K562 (cell line): ENCODE data around the gene APEX1. TPM values are rescaled to one million over a fixed set of nuclear protein-coding genes. Genes with fewer than 3 reads are reported as not detected.

Experiments used
- ATAC-seq: fragments of 200-7000 bp; cut with Tn5 transposase; 3 replicates; pipeline ENCODE4 v1.9.1; 2020; ENCODE audit warnings: moderate library complexity
- BruUV-seq: library from RNA; stranded (reverse); fragments of 400-500 nt; replicated peaks from 2 replicates; lab custom pipeline; 2021; lab: Mats Ljungman, UMichigan
- CTCF ChIA-PET: fragments of 300-600 bp; formaldehyde crosslinking; extraction: SDS; loops from one replicate; lab custom pipeline; 2021; ENCODE audit warnings: low intra/inter-chr PET ratio; lab: Yijun Ruan, JAX
- POLR2A ChIA-PET: fragments of 300-600, 350-650 bp; sonication (Branson Sonifier 250); formaldehyde crosslinking; extraction: SDS; loops from one replicate; lab custom pipeline; 2021; ENCODE audit warnings: antibody characterized with exemption, inconsistent platforms; lab: Yijun Ruan, JAX
- DNase-seq, 4 experiments: peaks; one replicate each; pipeline versions ENCODE4 v3.0.0 to v3.0.0-alpha.2; 2011 to 2018; ENCODE audit warnings: low spot score in 3 of 4, mixed read lengths in 3 of 4; ENCODE audit errors: extremely low read depth in 1 of 4
- FAIRE-seq: peaks from 2 replicates; lab custom pipeline; 2011; peaks lifted over from hg19 to GRCh38; lab: Jason Lieb, UNC
- H2AFZ ChIP-seq: 2 replicates; pipeline ENCODE4 v1.6.0; 2011; ENCODE audit warnings: low read depth, low read length, control low read depth, inconsistent platforms
- H3K27ac ChIP-seq: fragments of 200-600 bp; 3 replicates; pipeline ENCODE4 v1.8.0; 2011; ENCODE audit warnings: low read depth, mild to moderate bottlenecking, control low read depth, inconsistent platforms, low read length, moderate library complexity, mixed read lengths; ENCODE audit errors: extremely low read depth
- H3K27me3 ChIP-seq, 2 experiments: fragments of 300-600 bp in 1 of 2; 2 replicates in 1 of 2; 3 replicates in 1 of 2; pipeline versions ENCODE4 v1.6.0 to v1.8.0; 2011; ENCODE audit warnings: inconsistent platforms in 2 of 2, low read length in 2 of 2, mild to moderate bottlenecking in 1 of 2, mixed read lengths in 1 of 2, moderate library complexity in 1 of 2; ENCODE audit not compliant: control insufficient read depth in 2 of 2, insufficient read depth in 2 of 2
- H3K36me3 ChIP-seq: fragments of 300-600 bp; 3 replicates; pipeline ENCODE4 v1.8.0; 2011; ENCODE audit warnings: mild to moderate bottlenecking, low read length, inconsistent platforms; ENCODE audit not compliant: control insufficient read depth, insufficient read depth
- H3K4me1 ChIP-seq, 2 experiments: fragments of 200-600 bp in 1 of 2; replicated peaks in 1 of 2; 2 replicates in 1 of 2; 3 replicates in 1 of 2; pipeline versions ENCODE4 v1.5.1 to v1.8.0; 2011; ENCODE audit warnings: inconsistent platforms in 2 of 2, low read length in 2 of 2, mild to moderate bottlenecking in 1 of 2, mixed read lengths in 1 of 2, moderate library complexity in 1 of 2; ENCODE audit not compliant: control insufficient read depth in 2 of 2, insufficient read depth in 2 of 2
- H3K4me2 ChIP-seq: 2 replicates; pipeline ENCODE4 v1.6.1; 2011; ENCODE audit warnings: low read length, control low read depth, inconsistent platforms, mixed read lengths; ENCODE audit not compliant: insufficient read depth
- H3K4me3 ChIP-seq: fragments of 200-600 bp; sonication (generic), shearing (Covaris generic); 2 replicates; pipeline ENCODE4 v1.5.1; 2016; ENCODE audit warnings: control low read depth, inconsistent platforms
- H3K79me2 ChIP-seq: fragments of 200-600 bp; 3 replicates; pipeline ENCODE4 v1.8.0; 2011; ENCODE audit warnings: low read length, inconsistent platforms; ENCODE audit not compliant: control insufficient read depth, insufficient read depth
- H3K9ac ChIP-seq, 2 experiments: 2 replicates each; pipeline versions ENCODE4 v1.6.0 to v1.6.1; 2011; ENCODE audit warnings: low read depth in 2 of 2, low read length in 2 of 2, control low read depth in 1 of 2, inconsistent platforms in 1 of 2, mild to moderate bottlenecking in 1 of 2, mixed read lengths in 1 of 2; ENCODE audit not compliant: insufficient read depth in 1 of 2
- H3K9me1 ChIP-seq: one replicate; pipeline ENCODE4 v1.6.0; 2011; ENCODE audit warnings: inconsistent platforms, mild to moderate bottlenecking, low read length, moderate library complexity; ENCODE audit not compliant: control insufficient read depth, insufficient read depth
- H3K9me3 ChIP-seq: replicated peaks from 2 replicates; pipeline ENCODE4 v1.5.1; 2011; ENCODE audit warnings: low read depth, low read length, inconsistent platforms; ENCODE audit not compliant: control insufficient read depth, insufficient read depth
- H4K20me1 ChIP-seq: replicated peaks from 2 replicates; pipeline ENCODE4 v1.6.1; 2011; ENCODE audit warnings: low read length, inconsistent platforms, mixed read lengths; ENCODE audit not compliant: control insufficient read depth, insufficient read depth
- EP400 ChIP-seq: fragments of 450-650 bp; IDR thresholded peaks from 2 replicates; pipeline ENCODE4 v1.6.1; 2017; ENCODE audit warnings: antibody characterized with exemption, mild to moderate bottlenecking, moderate library complexity
- FOXA3 ChIP-seq, 2 experiments: fragments of 450-650 bp in 1 of 2; sonication (generic) in 1 of 2; formaldehyde crosslinking; IDR thresholded peaks in 1 of 2; conservative IDR thresholded peaks in 1 of 2; 2 replicates each; pipeline versions ENCODE4 v1.4.0 to v1.8.0; 2020 to 2022; ENCODE audit warnings: mild to moderate bottlenecking in 2 of 2, missing genetic modification reagents in 1 of 2
- HINFP ChIP-seq: fragments of 450-650 bp; conservative IDR thresholded peaks from 2 replicates; pipeline ENCODE4 v1.6.1; 2016; ENCODE audit warnings: missing genetic modification characterization, low read depth, mild to moderate bottlenecking, control low read depth, missing compliant biosample characterization
- PYGO2 ChIP-seq: fragments of 450-650 bp; IDR thresholded peaks from 2 replicates; pipeline ENCODE4 v1.6.1; 2016; ENCODE audit warnings: mild to moderate bottlenecking, missing genetic modification characterization, moderate library complexity, missing compliant biosample characterization
- ZBTB8A ChIP-seq: fragments of 450-650 bp; IDR thresholded peaks from 2 replicates; pipeline ENCODE4 v1.6.1; 2018; ENCODE audit warnings: mild to moderate bottlenecking, moderate library complexity; ENCODE audit not compliant: partially characterized antibody
- ZNF592 ChIP-seq: fragments of 450-650 bp; IDR thresholded peaks from 2 replicates; pipeline ENCODE4 v1.6.1; 2017; ENCODE audit warnings: antibody characterized with exemption, mild to moderate bottlenecking
- ZSCAN32 ChIP-seq: fragments of 450-650 bp; formaldehyde crosslinking; IDR thresholded peaks from 2 replicates; pipeline ENCODE4 v1.4.0; 2020; ENCODE audit warnings: mild to moderate bottlenecking, moderate library complexity
- WGBS: fragments of 100-300 bp; shearing (Covaris generic); methylation state at CpG from one replicate; pipeline ENCODE4 v1.1.6; 2016; ENCODE audit warnings: low coverage, mixed read lengths; ENCODE audit not compliant: insufficient coverage; ENCODE audit errors: missing lambda C conversion rate; 5-methylcytosine and 5-hydroxymethylcytosine counted together
- in situ Hi-C: fragments of 300-500 bp; cut with MboI; formaldehyde crosslinking; loops from 4 replicates; pipeline ENCODE4 v1.15.0; 2018; ENCODE audit warnings: inconsistent platforms, mixed read lengths
- intact Hi-C: fragments of 100-400 bp; cut with micrococcal nuclease; formaldehyde crosslinking; loops from 2 replicates; pipeline ENCODE4 v1.14.2; 2022
- polyA plus RNA-seq, 8 experiments: library from polyadenylated mRNA; depleted of rRNA in 4 of 8; stranded (reverse) in 5 of 8; unstranded in 3 of 8; fragments of >200 nt; fragmentation: Nextera tagmentation in 2 of 8; fragmentation: Illumina TruSeq in 1 of 8; extraction: Ambion mirVana in 2 of 8; extraction: Trizol in 1 of 8; gene quantifications; 2 replicates each; pipeline versions ENCODE4 v1.2.1 to v1.2.3, GENCODE V29; 2011 to 2014; ENCODE audit warnings: inconsistent platforms in 1 of 8, missing spikeins in 1 of 8
- total RNA-seq, 7 experiments: library from RNA; depleted of rRNA in 6 of 7; stranded (reverse); fragments of >200 nt in 6 of 7; fragmentation: Illumina TruSeq in 2 of 7; extraction: Trizol in 2 of 7; gene quantifications; 2 replicates each; pipeline versions ENCODE4 v1.2.1 to v1.2.3, GENCODE V29; 2011 to 2021; ENCODE audit warnings: low replicate concordance in 1 of 7

Gene APEX1
- total and polyA plus RNA-seq, 9 of the 15 experiments (the other 6 are each of a cell fraction or from before 2014, with no cell fraction given) = 50.2 to 274 (median 158) TPM

GRCh38 chr14:20468764-20469241 lies 13.8 kb downstream of the APEX1 start:
- no peak overlapping the region for H3K27ac ChIP-seq
- ChIA-PET POLR2A (interaction anchor here (0.7 to 5.0 kb wide), 5 partner anchors 13 to 139 kb away, joined by 3 to 30 read pairs (median 5); partner anchors contain the start of genes APEX1 and OSGEP), CTCF (no interaction called here)
- H4K20me1 ChIP-seq = peaks cover 6% of the 10 kb centered on the region; the same call in 1 of the 2 replicates
- peak overlapping the region; percentile 83 for H2AFZ ChIP-seq
- BruUV-seq = no TSS peak
- DNase-seq = no peak
- in situ Hi-C loops = no loop called here
- intact Hi-C loops = no loop called here
- peaks cover 45% of the 10 kb centered on the region for H3K79me2 ChIP-seq
- FAIRE-seq = no peak
- ATAC-seq = no peak; the same call in 2 of the 3 replicates
- H3K9me1 ChIP-seq = no peaks in the 10 kb centered on the region
- no peaks in the 10 kb centered on the region for H3K27me3 ChIP-seq
- no peaks in the 10 kb centered on the region for H3K9me3 ChIP-seq
- H3K9ac ChIP-seq = peak overlapping the region; percentile 93 to 99; a peak in 3 of 4 replicates
- TF ChIP-seq ZSCAN32 (CRISPR knock-in tag) (no peak), FOXA3 (CRISPR knock-in tag; conservative IDR thresholded peaks at IDR 0.05 in 1 of 2, IDR thresholded peaks at IDR 0.05 in 1 of 2) (peak in 1 of 2 experiments; percentile 94; a peak in 1 of 4 replicates)
- H3K36me3 ChIP-seq = peaks cover 28% of the 10 kb centered on the region
- peaks cover 5 to 15% of the 10 kb centered on the region in 2 experiments; a peak in 3 of 5 replicates for H3K4me1 ChIP-seq
- H3K4me3 ChIP-seq = peak overlapping the region; percentile 82
- H3K4me2 ChIP-seq = peak overlapping the region; percentile 91
- 24% methylated on average over 14 of the region's 16 CpGs for WGBS

GRCh38 chr14:20469242-20469889 lies 14.3 kb downstream of the APEX1 start, which contains the start of gene PNP:
TSS of gene PNP (plus strand) at chr14:20469406. CDS start at chr14:20469525, 119 bp downstream.
- FAIRE-seq = peak; percentile 97
- TF ChIP-seq PYGO2 (tag) (no peak), ZBTB8A (no peak), ZNF592 (0 out of 2 replicates have a peak, but pooled peaks have one; percentile 14), HINFP (no peak), EP400 (peak; percentile 87)

More at GRCh38 chr14:20469242-20469889, 14.3 kb downstream of the APEX1 start, which contains the start of gene PNP:
- peak; percentile 97 for ATAC-seq
- H3K79me2 ChIP-seq = peaks cover 46% of the 10 kb centered on the region
- peak within 1 kb of the TSS; percentile 82 for H3K4me3 ChIP-seq
- peak; percentile 90 to 96 (median 91) for DNase-seq
- peaks cover 5 to 15% of the 10 kb centered on the region in 2 experiments; a peak in 3 of 5 replicates for H3K4me1 ChIP-seq
- ChIA-PET CTCF (no interaction called here), POLR2A (interaction anchor here (0.6 to 5.0 kb wide), 20 partner anchors 7 to 144 kb away, joined by 3 to 36 read pairs (median 4); partner anchors contain the start of genes APEX1, OSGEP, PARP2 and PIP4P1)
- peak within 1 kb of the TSS; percentile 93 to 99 for H3K9ac ChIP-seq
- in situ Hi-C loops = no loop called here
- H3K27ac ChIP-seq = peak within 1 kb of the TSS; percentile 76
- peaks cover 34% of the 10 kb centered on the region for H3K36me3 ChIP-seq
- peaks cover 6% of the 10 kb centered on the region; the same call in 1 of the 2 replicates for H4K20me1 ChIP-seq
- peak within 1 kb of the TSS; percentile 83 for H2AFZ ChIP-seq
- WGBS = under 1% methylated on average over 14 of the region's 40 CpGs
- H3K4me2 ChIP-seq = peak within 1 kb of the TSS; percentile 91
- H3K27me3 ChIP-seq = no peaks in the 10 kb centered on the region
- TSS peak; percentile 49 for BruUV-seq
- intact Hi-C loops = no loop called here
- no peaks in the 10 kb centered on the region for H3K9me3 ChIP-seq
- H3K9me1 ChIP-seq = no peaks in the 10 kb centered on the region
